Activated B cell treated with CpG ODN at 0.5 μM for 24 hours (primary cell): ENCODE results near the gene CCDC7. TPM values are rescaled to one million over a fixed set of nuclear protein-coding genes. Genes with fewer than 3 reads are reported as not detected.
A peak's percentile ranks its signal among the peaks of the same experiment; 100 is the strongest.
"Not testable (repeated sequence)": the region's sequence is repeated elsewhere in the genome, so short reads cannot be mapped to it uniquely, and the experiment has no call there.

ENCODE experiments used
- ATAC-seq: fragments of 200-7000 bp; cut with Tn5 transposase; one replicate; pipeline ENCODE4 v1.10.0; 2021; ENCODE audit warnings: low read depth, mild to moderate bottlenecking, moderate library complexity
- CTCF ChIA-PET: fragments of 350-600 bp; sonication (Branson Sonifier 250); formaldehyde crosslinking; loops from one replicate; lab custom pipeline; 2021; ENCODE audit warnings: antibody characterized with exemption; lab: Charles Lee
- POLR2A ChIA-PET: fragments of 350-600 bp; sonication (Branson Sonifier 250); formaldehyde crosslinking; loops from one replicate; lab custom pipeline; 2021; ENCODE audit warnings: antibody characterized with exemption; lab: Charles Lee
- DNase-seq: peaks from one replicate; pipeline ENCODE4 v3.0.0; 2022
- H3K27ac Mint-ChIP-seq: one replicate; pipeline ENCODE4 v1.8.0; 2020; ENCODE audit warnings: mixed read lengths
- H3K27me3 Mint-ChIP-seq: one replicate; pipeline ENCODE4 v1.8.0; 2021; ENCODE audit warnings: mixed read lengths
- H3K36me3 Mint-ChIP-seq: one replicate; pipeline ENCODE4 v1.8.0; 2021; ENCODE audit warnings: low read depth, mixed read lengths
- H3K4me1 Mint-ChIP-seq: one replicate; pipeline ENCODE4 v1.8.0; 2021; ENCODE audit warnings: mixed read lengths
- H3K4me3 Mint-ChIP-seq: one replicate; pipeline ENCODE4 v1.8.0; 2020; ENCODE audit warnings: mild to moderate bottlenecking, mixed read lengths
- H3K9me3 Mint-ChIP-seq: one replicate; pipeline ENCODE4 v1.8.0; 2020; ENCODE audit warnings: mixed read lengths
- CTCF ChIP-seq: fragments of 200-600 bp; IDR thresholded peaks from one replicate; pipeline ENCODE4 v1.8.0; 2022; ENCODE audit warnings: antibody characterized with exemption, mild to moderate bottlenecking
- intact Hi-C: fragments of 100-400 bp; cut with micrococcal nuclease; formaldehyde crosslinking; loops from one replicate; pipeline ENCODE4 v1.15.1; 2024
- total RNA-seq: library from RNA; stranded (reverse); gene quantifications from 2 replicates; pipeline ENCODE4 v1.2.3, GENCODE V29; 2022

Gene CCDC7
- total RNA-seq, 1 donor from 2014 or later = 20.0 TPM

- no peak overlapping the region for H3K27ac Mint-ChIP-seq
- DNase-seq (no peak), ATAC-seq (peak; percentile 45)
- no peaks in the 10 kb centered on the region for H3K27me3 Mint-ChIP-seq
- TF ChIP-seq CTCF = peak; percentile 36
- H3K9me3 Mint-ChIP-seq = no peaks in the 10 kb centered on the region
- CTCF ChIA-PET = interaction anchor here (0.7 to 1.5 kb wide), 4 partner anchors 134 to 358 kb away, joined by 3 to 18 read pairs (median 6); no protein-coding TSS in a partner anchor
- intact Hi-C loops = loop anchor here (1.0 to 2.0 kb wide), 3 partner anchors 213 to 535 kb away; no protein-coding TSS in a partner anchor
- POLR2A ChIA-PET = no interaction called here
- H3K4me1 Mint-ChIP-seq = no peaks in the 10 kb centered on the region
- H3K4me3 Mint-ChIP-seq = no peak overlapping the region
- H3K36me3 Mint-ChIP-seq = no peaks in the 10 kb centered on the region
Measured at GRCh38 chr10:32795598-32796183, 349.8 kb downstream of the CCDC7 start.

- H3K4me1 Mint-ChIP-seq, intact Hi-C loops, H3K27ac Mint-ChIP-seq, H3K27me3 Mint-ChIP-seq, DNase-seq, H3K36me3 Mint-ChIP-seq, H3K9me3 Mint-ChIP-seq, ATAC-seq, POLR2A ChIA-PET, H3K4me3 Mint-ChIP-seq: not testable (repeated sequence)
- CTCF ChIA-PET = interaction anchor here (2.4 kb wide), 1 partner anchor 212 kb away, joined by 8 read pairs; no protein-coding TSS in a partner anchor
Measured at GRCh38 chr10:32797393-32797792, 351.5 kb downstream of the CCDC7 start.

- ChIA-PET POLR2A (no interaction called here), CTCF (no interaction called here)
- Mint-ChIP-seq H3K27me3 (peaks cover 3% of the 10 kb centered on the region), H3K36me3 (no peaks in the 10 kb centered on the region), H3K4me3 (no peak overlapping the region), H3K4me1 (no peaks in the 10 kb centered on the region), H3K27ac (no peak overlapping the region), H3K9me3 (peaks cover 2% of the 10 kb centered on the region)
- DNase-seq (no peak), ATAC-seq (no peak)
- intact Hi-C loops = no loop called here
- no peak for TF ChIP-seq CTCF
Measured at GRCh38 chr10:32846974-32847373, 401.0 kb downstream of the CCDC7 start.

GRCh38 chr10:32851301-32851700, 405.4 kb downstream of the CCDC7 start:
- Mint-ChIP-seq H3K4me3 (no peak overlapping the region), H3K27me3 (peaks cover 3% of the 10 kb centered on the region), H3K36me3 (no peaks in the 10 kb centered on the region), H3K27ac (no peak overlapping the region), H3K9me3 (no peaks in the 10 kb centered on the region), H3K4me1 (no peaks in the 10 kb centered on the region)
- CTCF ChIA-PET = no interaction called here
- no peak for ATAC-seq
- POLR2A ChIA-PET = no interaction called here
- intact Hi-C loops = no loop called here
- no peak for TF ChIP-seq CTCF
- DNase-seq = no peak

GRCh38 chr10:32854435-32854834, 408.5 kb downstream of the CCDC7 start:
- Mint-ChIP-seq H3K36me3 (no peaks in the 10 kb centered on the region), H3K9me3 (no peaks in the 10 kb centered on the region), H3K27ac (no peak overlapping the region), H3K4me3 (no peak overlapping the region), H3K27me3 (peaks cover 5% of the 10 kb centered on the region), H3K4me1 (no peaks in the 10 kb centered on the region)
- intact Hi-C loops = no loop called here
- DNase-seq (no peak), ATAC-seq (no peak)
- ChIA-PET POLR2A (no interaction called here), CTCF (no interaction called here)
- no peak for TF ChIP-seq CTCF
